ENCODE measurements around the gene AKAP6. TPM values are rescaled to one million over a fixed set of nuclear protein-coding genes. Genes with fewer than 3 reads are reported as not detected.

Gene AKAP6
- total RNA-seq, 1 donor from 2014 or later = 0.21 TPM

GRCh38 chr14:32428875-32429274 is 99.8 kb downstream of the AKAP6 start:
- Mint-ChIP-seq H3K4me1 (ENCODE audit: low read depth) (no peaks in the 10 kb centered on the region), H3K9me3 (no peaks in the 10 kb centered on the region), H3K27me3 (ENCODE audit: insufficient read depth) (no peaks in the 10 kb centered on the region), H3K4me3 (no peak overlapping the region), H3K27ac (no peak overlapping the region), H3K36me3 (ENCODE audit: low read depth) (no peaks in the 10 kb centered on the region)
- DNase-seq (ENCODE audit: low spot score) = no peak
- intact Hi-C loops (cut with micrococcal nuclease) = no loop called here

- Mint-ChIP-seq H3K4me3 (no peak overlapping the region), H3K4me1 (ENCODE audit: low read depth) (no peaks in the 10 kb centered on the region), H3K27ac (no peak overlapping the region), H3K9me3 (no peaks in the 10 kb centered on the region), H3K36me3 (ENCODE audit: low read depth) (no peaks in the 10 kb centered on the region), H3K27me3 (ENCODE audit: insufficient read depth) (no peaks in the 10 kb centered on the region)
- intact Hi-C loops (cut with micrococcal nuclease) = no loop called here
- DNase-seq (ENCODE audit: low spot score) = no peak
These were observed 101.2 kb downstream of the AKAP6 start for GRCh38 chr14:32430326-32430725.

- no peak for DNase-seq (ENCODE audit: low spot score)
- Mint-ChIP-seq H3K27me3 (ENCODE audit: insufficient read depth) (no peaks in the 10 kb centered on the region), H3K36me3 (ENCODE audit: low read depth) (no peaks in the 10 kb centered on the region), H3K4me1 (ENCODE audit: low read depth) (no peaks in the 10 kb centered on the region), H3K4me3 (no peak overlapping the region), H3K9me3 (no peaks in the 10 kb centered on the region), H3K27ac (no peak overlapping the region)
- intact Hi-C loops (cut with micrococcal nuclease) = no loop called here
These were observed 103.9 kb downstream of the AKAP6 start for GRCh38 chr14:32432813-32433538.

GRCh38 chr14:32434180-32434579 is 105.1 kb downstream of the AKAP6 start:
- H3K27me3 Mint-ChIP-seq (ENCODE audit: insufficient read depth) = no peaks in the 10 kb centered on the region
- no peak overlapping the region for H3K27ac Mint-ChIP-seq
- H3K4me3 Mint-ChIP-seq = no peak overlapping the region
- DNase-seq (ENCODE audit: low spot score) = no peak
- peaks cover 12% of the 10 kb centered on the region for H3K4me1 Mint-ChIP-seq (ENCODE audit: low read depth)
- no peaks in the 10 kb centered on the region for H3K36me3 Mint-ChIP-seq (ENCODE audit: low read depth)
- H3K9me3 Mint-ChIP-seq = no peaks in the 10 kb centered on the region
- intact Hi-C loops (cut with micrococcal nuclease) = no loop called here

GRCh38 chr14:32434880-32435279 is 105.8 kb downstream of the AKAP6 start:
- no peak for DNase-seq (ENCODE audit: low spot score)
- intact Hi-C loops (cut with micrococcal nuclease) = no loop called here
- Mint-ChIP-seq H3K27ac (no peak overlapping the region), H3K4me1 (ENCODE audit: low read depth) (peaks cover 14% of the 10 kb centered on the region), H3K36me3 (ENCODE audit: low read depth) (no peaks in the 10 kb centered on the region), H3K4me3 (no peak overlapping the region), H3K9me3 (peaks cover 3% of the 10 kb centered on the region), H3K27me3 (ENCODE audit: insufficient read depth) (no peaks in the 10 kb centered on the region)

GRCh38 chr14:32435411-32435810 is 106.3 kb downstream of the AKAP6 start:
- Mint-ChIP-seq H3K9me3 (peaks cover 3% of the 10 kb centered on the region), H3K36me3 (ENCODE audit: low read depth) (no peaks in the 10 kb centered on the region), H3K4me3 (no peak overlapping the region), H3K27ac (no peak overlapping the region), H3K4me1 (ENCODE audit: low read depth) (peaks cover 14% of the 10 kb centered on the region), H3K27me3 (ENCODE audit: insufficient read depth) (no peaks in the 10 kb centered on the region)
- no peak for DNase-seq (ENCODE audit: low spot score)
- intact Hi-C loops (cut with micrococcal nuclease) = no loop called here

GRCh38 chr14:32436993-32437392 is 107.9 kb downstream of the AKAP6 start:
- intact Hi-C loops (cut with micrococcal nuclease) = no loop called here
- no peak for DNase-seq (ENCODE audit: low spot score)

GRCh38 chr14:32438517-32438916 is 109.4 kb downstream of the AKAP6 start:
- Mint-ChIP-seq H3K27ac (no peak overlapping the region), H3K27me3 (ENCODE audit: insufficient read depth) (no peaks in the 10 kb centered on the region)
- intact Hi-C loops (cut with micrococcal nuclease) = no loop called here

More at GRCh38 chr14:32436993-32437392, 107.9 kb downstream of the AKAP6 start:
- H3K9me3 Mint-ChIP-seq = peaks cover 6% of the 10 kb centered on the region
- H3K4me1 Mint-ChIP-seq (ENCODE audit: low read depth) = peaks cover 14% of the 10 kb centered on the region
- no peak overlapping the region for H3K4me3 Mint-ChIP-seq
- no peaks in the 10 kb centered on the region for H3K36me3 Mint-ChIP-seq (ENCODE audit: low read depth)
- H3K27ac Mint-ChIP-seq = no peak overlapping the region
- no peaks in the 10 kb centered on the region for H3K27me3 Mint-ChIP-seq (ENCODE audit: insufficient read depth)

GRCh38 chr14:32443890-32444661 is 115.0 kb downstream of the AKAP6 start:
- H3K36me3 Mint-ChIP-seq (ENCODE audit: low read depth) = no peaks in the 10 kb centered on the region
- H3K27me3 Mint-ChIP-seq (ENCODE audit: insufficient read depth) = no peaks in the 10 kb centered on the region
- intact Hi-C loops (cut with micrococcal nuclease) = no loop called here
- H3K9me3 Mint-ChIP-seq = peaks cover 6% of the 10 kb centered on the region
- no peak for DNase-seq (ENCODE audit: low spot score)
- no peak overlapping the region for H3K27ac Mint-ChIP-seq
- no peak overlapping the region for H3K4me3 Mint-ChIP-seq
- H3K4me1 Mint-ChIP-seq (ENCODE audit: low read depth) = peaks cover 3% of the 10 kb centered on the region

More at GRCh38 chr14:32438517-32438916, 109.4 kb downstream of the AKAP6 start:
- Mint-ChIP-seq H3K36me3 (ENCODE audit: low read depth) (no peaks in the 10 kb centered on the region), H3K4me1 (ENCODE audit: low read depth) (peaks cover 14% of the 10 kb centered on the region), H3K9me3 (peaks cover 6% of the 10 kb centered on the region), H3K4me3 (no peak overlapping the region)
- DNase-seq (ENCODE audit: low spot score) = no peak

- no peaks in the 10 kb centered on the region for H3K4me1 Mint-ChIP-seq (ENCODE audit: low read depth)
- H3K9me3 Mint-ChIP-seq = no peaks in the 10 kb centered on the region
- intact Hi-C loops (cut with micrococcal nuclease) = no loop called here
- H3K4me3 Mint-ChIP-seq = no peak overlapping the region
- no peak overlapping the region for H3K27ac Mint-ChIP-seq
- no peak for DNase-seq (ENCODE audit: low spot score)
- H3K36me3 Mint-ChIP-seq (ENCODE audit: low read depth) = no peaks in the 10 kb centered on the region
- no peaks in the 10 kb centered on the region for H3K27me3 Mint-ChIP-seq (ENCODE audit: insufficient read depth)
These were observed 118.3 kb downstream of the AKAP6 start for GRCh38 chr14:32447371-32447770.

GRCh38 chr14:32449648-32450047 is 120.5 kb downstream of the AKAP6 start:
- H3K27me3 Mint-ChIP-seq (ENCODE audit: insufficient read depth) = no peaks in the 10 kb centered on the region
- H3K9me3 Mint-ChIP-seq = no peaks in the 10 kb centered on the region
- no peak overlapping the region for H3K27ac Mint-ChIP-seq
- no peaks in the 10 kb centered on the region for H3K4me1 Mint-ChIP-seq (ENCODE audit: low read depth)
- no peaks in the 10 kb centered on the region for H3K36me3 Mint-ChIP-seq (ENCODE audit: low read depth)
- no peak for DNase-seq (ENCODE audit: low spot score)
- intact Hi-C loops (cut with micrococcal nuclease) = no loop called here
- H3K4me3 Mint-ChIP-seq = no peak overlapping the region

- intact Hi-C loops (cut with micrococcal nuclease) = no loop called here
- DNase-seq (ENCODE audit: low spot score) = no peak
- Mint-ChIP-seq H3K9me3 (no peaks in the 10 kb centered on the region), H3K36me3 (ENCODE audit: low read depth) (no peaks in the 10 kb centered on the region), H3K27me3 (ENCODE audit: insufficient read depth) (no peaks in the 10 kb centered on the region), H3K4me1 (ENCODE audit: low read depth) (no peaks in the 10 kb centered on the region), H3K27ac (no peak overlapping the region), H3K4me3 (no peak overlapping the region)
These were observed 122.0 kb downstream of the AKAP6 start for GRCh38 chr14:32450919-32451675.

Measured in activated T-helper 1 cell treated with anti-CD3 and anti-CD28 coated beads, Interleukin-12 subunit alpha, Interleukin-12 subunit beta, Interleukin-2, Interleukin-4 antibody, amounts not matched to agents 30 ng/mL and 10 ng/mL and 1 ng/mL, durations not matched to agents 14 hours and 24 hours and 36 hours (primary cell).